Glomerular visceral epithelial cell (primary cell): ENCODE results near the gene SORCS2.

Experiments used
- DNase-seq: peaks from one replicate; pipeline ENCODE4 v3.0.0-alpha.2; 2016; ENCODE audit errors: extremely low spot score

The SORCS2 gene

DNA sequence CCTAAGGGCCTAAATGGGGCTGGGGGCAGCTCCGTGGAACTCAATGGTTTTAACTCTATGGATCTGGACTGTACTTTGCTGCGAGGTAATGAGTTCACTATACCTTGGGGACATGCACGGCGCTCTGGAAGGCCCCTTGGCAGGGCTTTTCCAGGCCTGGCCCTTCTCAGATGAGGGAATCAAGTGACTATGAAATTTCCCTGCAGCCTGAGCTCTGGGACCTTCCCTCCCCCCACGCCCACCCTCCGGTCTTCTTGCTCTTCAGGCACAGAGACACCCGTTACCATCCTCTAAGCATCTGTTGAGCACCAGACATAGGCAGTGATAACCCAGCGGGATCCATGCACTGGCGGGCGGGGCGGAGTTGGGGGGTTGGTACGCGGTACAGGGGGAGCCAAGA lies 133.2 kb downstream of the SORCS2 start:
- DNase-seq, result no peak

DNA sequence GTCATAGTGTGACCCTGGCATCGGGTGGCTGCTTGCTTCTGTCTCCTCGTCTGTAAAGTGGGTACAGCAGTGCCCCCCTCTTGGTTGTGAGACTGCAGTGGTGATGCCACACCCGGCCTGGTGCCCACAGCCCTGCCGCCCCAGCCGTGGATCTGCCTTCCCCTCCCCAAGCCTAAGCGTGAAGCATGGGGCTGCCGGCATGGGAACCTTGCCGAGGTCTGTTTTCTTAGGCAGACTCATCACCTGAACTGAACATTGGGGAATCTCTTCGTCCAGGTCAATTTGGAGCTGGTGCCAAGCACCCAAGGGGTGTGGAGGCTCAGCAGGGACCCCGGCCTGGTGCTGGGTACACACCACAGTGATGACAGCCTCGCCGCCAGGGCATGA lies 134.0 kb downstream of the SORCS2 start:
- DNase-seq, result no peak

DNA sequence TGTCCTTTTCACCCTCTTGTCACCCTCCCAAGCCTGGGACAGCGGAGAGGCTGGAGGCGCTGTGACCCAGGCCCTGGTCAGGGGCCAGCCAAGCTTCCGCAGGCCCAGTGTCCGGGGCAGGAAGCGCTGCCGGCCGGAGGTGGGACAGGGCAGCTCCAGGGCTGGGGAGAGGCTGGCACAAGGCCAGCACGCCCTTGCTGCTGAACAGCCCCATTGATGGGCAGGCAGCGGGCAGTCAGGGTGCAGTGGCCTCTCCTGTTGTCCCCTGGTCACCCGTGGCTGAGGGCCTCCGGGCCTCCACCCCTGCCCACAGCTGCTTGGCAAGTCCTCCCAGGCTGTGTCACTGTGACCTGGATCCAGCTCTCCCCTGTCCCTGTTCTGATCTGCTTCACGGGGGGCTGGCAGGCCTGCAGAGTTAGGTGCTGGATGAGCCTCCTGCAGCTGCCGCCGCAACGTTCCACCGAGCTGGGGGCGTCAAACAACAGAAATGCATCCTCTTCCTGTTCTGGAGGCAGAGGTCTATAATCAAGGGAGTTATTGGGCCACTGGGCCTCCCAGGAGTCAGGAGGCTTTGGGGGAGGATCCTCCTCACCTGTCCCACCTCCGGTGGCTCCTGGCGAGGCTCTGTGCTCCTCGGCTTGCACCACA lies 134.5 kb downstream of the SORCS2 start:
- no peak for DNase-seq

DNA sequence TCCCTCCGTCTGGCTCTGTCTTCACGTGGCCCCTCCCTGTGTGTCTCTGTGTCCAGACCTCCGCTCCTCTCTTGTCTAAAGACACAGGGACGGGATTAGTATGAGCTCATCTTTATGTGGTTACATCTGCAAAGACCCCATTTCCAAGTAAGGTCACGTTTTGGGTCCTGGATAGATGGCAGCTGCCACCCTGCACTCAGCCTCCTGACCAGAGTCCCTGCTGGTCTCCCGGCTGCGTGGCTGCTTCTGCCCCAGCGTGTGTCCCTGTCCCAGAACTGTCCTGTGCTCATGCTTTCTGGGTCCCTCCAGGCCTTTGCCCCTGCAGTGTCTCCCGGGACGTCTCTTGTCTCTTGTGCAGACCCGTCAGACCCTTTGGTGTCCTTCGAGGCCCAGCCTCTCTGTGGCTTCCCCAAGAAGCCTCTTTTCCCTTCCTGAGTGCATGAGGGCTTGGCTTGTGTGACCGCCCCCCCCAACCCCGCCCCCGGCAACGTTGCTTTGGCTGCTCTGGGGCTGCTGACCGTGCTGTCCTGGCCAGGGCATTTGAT lies 135.1 kb downstream of the SORCS2 start:
- DNase-seq, result no peak

DNA sequence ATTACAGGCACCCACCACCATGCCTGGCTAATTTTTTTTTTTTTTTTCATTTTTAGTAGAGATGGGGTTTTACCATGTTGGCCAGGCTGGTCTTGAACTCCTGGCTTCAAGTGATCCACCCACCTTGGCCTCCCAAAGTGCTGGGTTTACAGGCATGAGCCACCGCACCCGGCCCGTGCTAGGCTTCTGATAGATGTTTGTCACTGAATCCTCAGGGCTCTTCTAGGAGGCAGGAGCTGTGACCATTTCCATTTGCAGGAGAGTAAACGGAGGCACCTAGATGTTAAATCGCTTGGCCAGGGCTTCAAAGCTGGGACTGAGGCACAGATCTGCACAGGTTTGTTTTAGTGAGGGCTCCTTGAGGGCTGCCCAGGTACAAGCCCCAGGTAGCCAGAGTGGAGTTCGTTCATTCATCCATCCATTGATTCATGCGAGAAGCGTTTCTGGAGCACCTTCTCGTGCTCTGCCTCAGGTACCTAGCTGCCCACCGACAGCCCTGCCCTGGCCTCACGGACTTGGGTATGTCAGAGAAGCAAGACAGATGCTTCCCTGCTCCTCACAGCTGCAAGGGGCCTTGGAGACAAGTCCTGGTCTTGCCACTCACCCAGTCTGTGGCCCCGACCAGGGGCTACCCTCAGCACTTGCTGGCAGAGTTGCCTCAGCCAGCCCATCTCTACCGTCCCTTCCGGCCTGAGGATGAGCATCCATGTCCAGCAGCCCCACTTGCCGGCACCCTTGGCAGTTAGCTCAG lies 136.0 kb downstream of the SORCS2 start:
- no peak for DNase-seq

DNA sequence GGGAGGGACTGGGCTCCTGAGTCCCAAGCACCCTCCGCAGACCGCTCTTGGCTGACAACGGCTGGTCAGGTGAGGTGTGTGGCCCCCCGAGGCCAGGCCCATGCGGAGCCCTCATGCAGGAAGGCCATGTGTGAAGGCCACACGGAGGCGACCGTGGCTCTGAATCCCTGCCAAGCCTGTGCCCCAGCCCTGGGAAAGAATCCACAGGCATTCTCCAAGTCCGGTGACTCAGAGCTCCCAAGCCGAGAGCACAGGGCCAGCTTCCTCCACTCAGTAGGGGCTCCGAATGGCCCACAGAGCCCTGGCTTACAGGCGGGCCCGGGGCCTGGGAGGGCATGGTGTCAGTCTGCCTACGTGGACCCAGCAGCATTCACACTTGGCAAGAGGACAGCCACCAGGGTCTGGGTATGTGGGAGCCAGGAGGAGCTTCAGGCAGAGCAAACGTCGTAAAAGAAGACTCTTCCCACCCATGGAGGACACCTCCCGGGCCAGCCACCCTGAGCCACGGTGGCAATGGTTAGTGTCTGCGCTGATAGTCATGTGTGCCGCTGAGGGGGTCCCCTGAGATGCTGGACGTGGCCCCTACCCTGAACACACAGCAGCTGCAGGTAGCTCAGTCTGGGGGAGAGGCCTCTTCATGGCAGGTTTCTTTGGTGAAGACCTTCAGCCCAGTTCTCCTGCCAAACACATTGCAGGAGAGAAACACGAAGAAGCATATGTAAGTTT lies 136.7 kb downstream of the SORCS2 start:
- peak; percentile 60 for DNase-seq

DNA sequence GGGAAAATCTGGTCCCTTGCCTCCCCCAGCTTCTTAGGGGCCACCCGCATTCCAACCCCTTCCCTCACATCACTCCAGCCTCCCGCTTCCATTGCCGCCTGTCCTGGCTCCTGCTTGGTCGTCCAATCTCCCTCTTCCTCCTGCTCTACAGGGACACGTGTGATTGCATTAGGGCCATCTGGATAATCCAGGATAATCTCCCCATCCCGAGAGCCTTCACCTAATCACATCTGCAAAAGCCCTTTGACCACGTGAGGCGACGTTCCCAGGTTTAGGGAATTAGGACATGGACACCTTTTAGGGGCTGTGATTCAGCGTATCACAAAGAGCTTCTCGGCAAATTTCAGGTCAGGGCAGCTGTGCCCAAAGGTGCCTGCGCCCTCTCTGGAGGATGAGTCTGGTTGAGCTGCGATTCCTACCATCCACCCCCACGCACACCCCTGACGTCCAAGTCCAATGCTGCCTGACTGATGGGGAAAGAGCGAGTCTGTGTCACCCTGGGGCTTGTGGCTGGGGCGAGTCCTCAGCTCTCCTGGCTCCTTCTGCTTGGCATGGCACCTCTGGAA lies 137.8 kb downstream of the SORCS2 start:
- DNase-seq, result no peak

DNA sequence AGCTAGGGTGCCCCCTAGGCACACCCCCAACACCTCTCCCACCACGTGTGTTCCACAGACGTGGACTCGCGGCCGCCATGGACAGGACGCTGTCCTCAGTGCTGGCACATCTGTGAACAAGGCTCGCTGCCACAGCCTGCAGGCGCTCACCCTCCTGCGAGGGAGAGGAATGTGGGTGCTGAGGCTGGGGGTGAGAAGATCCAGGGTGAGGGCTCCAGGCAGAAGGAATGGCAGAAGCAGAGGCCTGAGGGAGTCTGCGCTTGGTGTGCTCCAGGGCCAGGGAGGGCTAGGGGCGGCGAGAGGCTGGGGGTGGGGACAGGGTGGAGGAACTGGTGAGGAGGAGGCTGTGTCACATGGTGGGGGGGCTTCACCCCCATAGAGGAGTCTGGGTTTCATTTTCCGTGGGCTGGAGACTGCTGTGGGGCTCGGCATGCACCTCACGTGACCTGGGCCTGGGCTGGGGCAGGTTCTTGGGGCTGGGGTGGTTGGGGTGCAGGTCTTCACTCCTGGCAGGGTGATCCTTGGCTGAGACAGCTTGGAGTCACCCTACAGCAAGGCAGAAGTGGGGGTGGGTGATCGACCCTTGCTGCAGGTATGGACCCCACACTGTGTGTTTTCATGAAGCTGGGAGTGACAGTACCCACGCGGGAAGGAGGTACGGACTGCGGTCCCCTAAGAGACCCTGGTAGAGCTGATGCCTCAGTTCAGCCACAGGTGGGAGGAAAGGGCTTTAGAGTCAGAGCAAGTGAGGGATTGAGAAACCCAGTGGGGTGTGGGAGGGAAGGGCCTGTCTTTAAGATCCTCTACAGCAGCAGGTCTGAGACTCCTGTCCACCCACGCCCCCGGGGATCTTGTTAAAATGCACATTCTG lies 138.7 kb downstream of the SORCS2 start:
- DNase-seq, result no peak

DNA sequence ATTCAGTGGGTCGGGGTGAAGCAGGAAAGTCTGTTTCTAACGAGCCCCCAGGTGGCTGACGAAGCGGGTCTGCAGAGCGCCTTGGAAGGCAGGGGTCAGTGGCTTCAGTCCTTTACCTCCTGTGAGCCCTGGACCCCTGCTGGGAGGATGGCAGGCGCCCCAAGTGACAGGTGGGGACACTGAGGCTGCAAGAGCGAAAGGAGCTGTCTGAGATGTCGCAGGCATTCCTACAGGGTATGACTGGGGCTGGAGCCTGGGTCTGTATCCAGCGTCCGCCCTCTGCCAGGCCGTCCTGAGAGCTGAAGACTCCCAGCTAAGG lies 139.3 kb downstream of the SORCS2 start:
- no peak for DNase-seq

DNA sequence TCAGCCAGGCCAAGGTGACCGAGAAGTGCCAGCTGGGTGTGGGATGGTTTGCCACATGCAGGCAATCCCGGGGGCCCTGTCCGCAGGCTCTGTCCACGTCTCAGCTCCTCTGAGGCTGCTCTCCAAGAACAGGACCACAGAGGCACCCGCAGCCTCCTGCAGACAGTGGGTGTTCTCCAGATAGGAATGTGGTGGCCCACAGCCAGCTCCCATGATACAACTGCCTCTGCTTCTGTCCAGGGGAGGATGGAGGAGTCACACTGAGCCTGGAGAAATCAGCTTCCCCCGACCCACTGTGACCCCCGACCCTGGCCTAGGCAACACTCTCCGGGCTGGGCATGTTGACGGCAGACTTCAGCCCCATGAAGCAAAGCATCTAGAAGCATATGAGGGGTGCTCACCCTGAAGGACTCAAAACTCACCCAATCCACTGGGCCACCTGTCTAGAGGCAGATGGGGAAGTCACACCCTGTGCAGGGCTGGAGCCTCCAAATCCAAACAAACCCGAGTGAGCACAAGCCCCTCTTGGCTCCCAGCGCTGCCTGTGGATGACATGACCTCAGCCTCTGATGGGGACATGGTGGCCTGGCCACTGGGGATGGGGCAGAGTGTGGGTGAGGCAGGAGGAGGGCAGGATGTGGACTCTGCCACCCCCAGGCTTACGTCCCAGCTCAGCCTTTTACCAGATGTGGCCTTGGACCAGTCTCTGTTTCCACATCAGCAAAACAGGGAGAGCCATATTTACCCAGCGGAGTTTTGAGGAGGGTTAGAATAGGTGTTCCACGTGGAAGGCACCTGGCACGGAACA lies 140.1 kb downstream of the SORCS2 start:
- DNase-seq, result peak; percentile 55

DNA sequence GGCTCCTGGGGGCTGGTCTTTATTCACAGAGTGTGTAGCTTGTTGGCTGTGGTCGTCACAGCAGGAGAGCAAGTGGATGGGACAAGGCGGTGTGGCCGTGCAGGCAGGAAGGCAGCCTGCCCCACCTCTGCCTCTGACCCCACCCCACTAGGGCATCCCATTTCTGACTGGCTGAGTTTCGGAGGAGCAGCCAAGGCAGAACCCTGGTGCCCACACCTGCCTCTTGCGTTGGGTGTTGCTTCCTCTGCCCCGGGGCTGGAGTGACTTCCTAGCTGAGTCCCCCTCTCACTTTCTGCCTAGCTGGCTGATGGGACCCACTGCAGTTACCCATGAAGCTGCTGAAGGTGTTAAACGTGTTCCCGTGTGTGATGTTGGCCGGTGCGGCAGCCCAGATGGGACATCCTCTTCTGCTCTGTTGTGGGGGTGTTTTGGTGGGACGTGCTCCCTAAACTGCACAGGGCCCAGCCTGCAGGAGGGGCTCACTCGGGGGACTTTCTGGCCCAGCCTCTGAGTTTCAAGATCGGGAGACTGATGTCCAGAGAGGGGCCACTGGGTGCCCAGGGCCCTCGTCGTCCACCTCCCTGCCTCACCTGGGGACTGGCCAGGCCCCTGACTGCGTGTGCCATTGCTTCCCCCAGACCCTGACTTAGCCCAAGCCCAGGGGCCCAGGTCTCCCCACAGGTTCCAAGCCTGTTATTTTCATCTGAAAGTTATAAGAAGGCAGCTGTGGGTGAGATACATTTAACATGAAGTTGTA lies 140.9 kb downstream of the SORCS2 start:
- DNase-seq, result no peak

DNA sequence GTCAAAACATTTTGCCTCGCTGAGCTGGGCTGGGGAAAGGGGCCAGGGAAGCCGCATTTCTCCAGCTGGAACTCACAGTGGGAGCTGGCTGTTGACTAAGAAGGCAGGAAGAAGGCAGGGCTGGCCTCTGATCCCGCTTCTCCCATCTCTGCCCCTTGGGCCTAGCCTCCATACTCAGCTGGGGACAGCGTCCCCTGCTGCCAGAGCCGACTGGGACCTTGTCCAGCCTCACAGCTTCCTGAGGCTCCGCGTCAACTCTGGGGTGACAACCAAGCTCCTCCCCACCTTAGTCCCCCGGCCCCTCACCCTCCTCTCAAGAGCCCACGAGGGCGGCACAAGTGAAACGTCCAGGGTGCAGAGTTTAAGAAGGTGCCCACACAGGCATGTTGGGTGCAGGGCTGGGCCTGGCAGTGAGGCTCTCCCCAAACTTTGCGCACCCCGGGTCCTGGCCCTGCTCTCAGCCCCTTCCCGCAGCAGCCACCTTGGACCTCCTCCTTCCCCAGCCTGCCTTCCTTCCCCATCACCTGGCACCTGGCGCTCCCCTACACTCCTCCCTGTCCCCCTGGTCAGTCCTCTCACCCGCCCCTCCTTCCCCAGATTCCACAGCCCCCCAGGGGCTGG lies 141.6 kb downstream of the SORCS2 start:
- no peak for DNase-seq

DNA sequence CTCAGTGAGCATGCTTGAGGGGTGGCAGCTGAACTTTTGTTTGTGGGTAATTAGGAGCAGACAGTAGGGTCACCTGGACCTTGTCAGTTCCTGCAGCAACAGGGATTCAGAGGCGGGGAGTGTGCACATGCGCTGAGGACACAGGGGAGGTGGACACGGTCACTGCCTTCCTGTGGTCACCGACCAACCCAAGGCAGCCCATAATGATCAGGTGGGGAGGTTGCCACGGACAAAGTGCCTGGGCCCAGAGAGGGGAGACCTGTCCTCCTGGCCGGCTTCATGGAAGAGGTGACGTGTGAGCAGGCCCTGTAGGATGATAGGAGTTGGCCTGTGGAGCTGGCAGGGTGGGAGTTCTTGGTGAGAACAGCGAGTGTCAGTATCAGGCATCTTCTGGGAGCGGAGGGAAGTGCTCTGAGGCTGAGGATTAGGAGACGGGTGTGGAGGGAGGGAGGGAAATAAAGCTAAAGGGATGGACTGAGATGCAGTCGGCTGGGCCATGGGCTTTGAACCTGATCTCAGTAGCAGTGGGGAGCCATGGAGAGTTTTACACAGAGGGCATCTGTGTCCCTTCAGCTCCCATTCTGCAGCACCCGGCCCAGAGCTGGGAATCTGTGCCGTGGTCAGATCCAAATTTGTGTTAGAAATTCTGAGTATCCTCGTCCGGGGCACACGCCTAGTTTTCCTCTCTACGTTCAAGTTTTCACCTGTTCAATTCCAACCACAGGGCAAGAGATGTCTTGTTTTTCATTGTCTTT lies 142.4 kb downstream of the SORCS2 start:
- DNase-seq, result no peak

DNA sequence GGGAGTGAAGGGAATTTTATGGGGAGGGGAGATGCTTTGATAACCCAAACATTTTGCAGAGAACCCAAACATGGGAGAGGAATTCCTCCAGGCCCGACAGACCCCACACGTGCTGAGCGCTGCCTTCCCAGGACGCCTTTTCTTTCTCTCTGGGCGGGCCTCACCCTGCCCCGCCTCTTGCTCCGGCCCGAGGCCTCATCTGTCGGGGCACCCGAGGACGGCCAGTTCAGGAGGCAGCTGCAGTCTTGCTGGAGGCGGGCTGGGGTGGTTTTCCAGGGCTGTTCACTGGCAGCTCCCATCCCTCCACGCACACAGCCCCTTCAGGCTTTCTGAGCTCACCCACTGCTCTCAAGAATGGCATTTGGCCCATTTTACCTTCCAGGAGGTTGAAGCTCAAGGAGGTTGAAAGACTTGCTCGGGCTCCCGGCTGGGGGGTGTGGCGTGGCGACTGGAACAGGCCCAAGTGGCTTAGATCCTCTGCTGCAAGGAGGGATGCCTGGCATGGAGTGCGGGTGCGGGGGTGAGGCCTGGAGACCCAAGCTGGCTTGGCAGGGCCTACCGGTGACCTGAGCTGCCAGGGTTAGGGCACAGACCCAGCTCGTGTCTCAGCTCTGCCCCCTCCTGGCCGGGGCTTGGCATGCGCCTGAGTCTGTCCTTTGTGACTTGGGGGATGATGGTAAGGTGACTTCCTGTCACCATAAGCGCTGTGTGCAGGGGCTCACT lies 143.2 kb downstream of the SORCS2 start:
- DNase-seq, result peak; percentile 40

DNA sequence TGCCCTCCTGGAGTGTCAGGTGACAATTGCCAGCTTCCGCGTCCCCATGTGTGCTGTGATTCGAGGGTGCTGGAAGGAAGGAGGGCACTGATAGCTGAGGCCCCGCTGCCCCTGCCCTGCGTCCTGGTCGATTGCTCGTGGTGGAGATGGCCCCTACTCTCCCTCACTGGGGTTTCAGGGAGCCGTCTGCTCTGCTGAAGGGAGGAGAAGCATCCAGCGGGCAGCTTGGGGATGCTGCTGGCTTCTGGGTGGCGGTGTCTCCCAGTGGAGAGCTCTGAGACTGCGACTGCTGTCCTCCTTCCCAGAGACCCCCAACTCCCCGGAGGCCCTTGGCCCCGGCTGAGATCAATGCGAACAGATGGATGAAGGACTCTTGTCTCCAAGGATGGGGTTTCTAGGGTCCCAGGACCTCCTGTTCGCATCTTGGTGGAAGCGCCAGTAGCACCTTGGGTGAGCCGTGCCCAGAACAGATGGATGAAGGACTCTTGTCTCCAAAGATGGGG lies 143.8 kb downstream of the SORCS2 start:
- DNase-seq, result no peak

DNA sequence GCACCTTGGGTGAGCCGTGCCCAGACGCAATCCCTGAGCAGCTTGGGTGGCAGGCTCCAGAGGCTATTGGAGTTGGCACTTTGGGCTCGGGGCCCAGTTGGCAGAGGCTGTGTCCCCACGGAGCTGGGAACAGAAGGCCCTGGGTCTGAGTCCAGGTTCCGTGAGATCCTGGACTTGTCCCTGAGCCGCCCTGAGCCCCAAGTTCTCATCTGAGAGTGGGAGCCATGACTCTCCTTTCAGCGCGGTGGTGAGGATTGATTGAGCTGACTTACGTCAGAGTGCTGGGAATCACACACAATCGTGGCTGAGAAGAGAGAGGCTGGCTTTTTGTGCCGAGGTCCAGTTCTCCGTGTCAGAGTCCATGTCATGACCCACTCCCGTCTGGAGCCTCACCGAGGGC lies 144.4 kb downstream of the SORCS2 start:
- DNase-seq, result no peak

DNA sequence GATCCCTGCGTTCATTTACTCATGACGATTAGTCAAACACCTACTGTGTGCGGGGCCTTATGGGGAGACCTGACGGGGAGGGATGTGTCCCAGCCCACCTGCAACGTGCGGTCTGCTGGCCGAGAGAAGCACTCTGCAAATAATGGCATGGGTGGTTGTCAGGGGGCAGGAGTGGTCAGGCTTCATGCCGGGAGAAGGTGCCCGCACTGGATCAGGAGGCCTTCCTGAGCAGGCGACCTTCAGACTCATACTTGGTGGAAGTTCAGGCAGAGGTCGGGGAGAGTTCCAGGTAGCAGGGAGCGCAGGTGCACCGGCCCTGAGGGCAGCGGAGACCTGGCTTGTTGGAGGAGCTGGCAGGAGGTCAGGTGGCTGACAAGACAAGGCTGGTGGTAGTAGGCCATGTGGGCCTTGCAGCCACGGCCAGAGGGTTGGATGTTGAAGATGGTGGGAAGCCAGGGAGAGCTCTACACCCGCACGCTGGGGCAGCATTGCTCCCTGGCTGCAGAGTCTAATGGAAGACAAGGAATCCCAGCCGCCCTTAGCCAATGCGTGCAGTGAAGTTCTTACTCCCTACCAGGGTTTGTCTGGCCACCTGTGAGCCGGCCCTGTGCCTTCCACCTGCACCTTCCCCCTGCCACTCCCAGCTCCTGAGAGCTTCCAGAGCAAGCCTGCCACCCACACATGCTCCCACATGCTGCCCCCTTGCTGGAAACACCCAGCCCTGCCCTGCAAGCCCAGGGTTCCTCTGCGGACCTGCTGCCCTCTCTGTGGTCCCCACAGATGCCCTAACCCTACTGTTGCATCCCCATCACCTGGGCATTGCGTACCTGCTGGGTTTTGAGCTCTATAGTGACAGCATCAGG lies 145.1 kb downstream of the SORCS2 start:
- no peak for DNase-seq
